Neural progenitor cell (in vitro differentiated cells): Measurements from ENCODE around the gene IFI27.

Experiments
- EZH2 ChIP-seq: fragments of 200-600 bp; sonication (generic); IDR thresholded peaks from 2 replicates; pipeline ENCODE4 v1.6.1; 2017; ENCODE audit warnings: antibody characterized with exemption, mild to moderate bottlenecking, moderate library complexity
- EZH2phosphoT487 ChIP-seq: fragments of 200-600 bp; sonication (generic); IDR thresholded peaks from 2 replicates; pipeline ENCODE4 v1.6.1; 2017; ENCODE audit warnings: antibody characterized with exemption
- TF ChIP-seq, protein P1 (sequence below): fragments of 200-600 bp; sonication (generic); IDR thresholded peaks from 2 replicates; pipeline ENCODE4 v1.5.1; 2017; ENCODE audit warnings: antibody characterized with exemption, mild to moderate bottlenecking

- TF ChIP-seq, protein P1, sequence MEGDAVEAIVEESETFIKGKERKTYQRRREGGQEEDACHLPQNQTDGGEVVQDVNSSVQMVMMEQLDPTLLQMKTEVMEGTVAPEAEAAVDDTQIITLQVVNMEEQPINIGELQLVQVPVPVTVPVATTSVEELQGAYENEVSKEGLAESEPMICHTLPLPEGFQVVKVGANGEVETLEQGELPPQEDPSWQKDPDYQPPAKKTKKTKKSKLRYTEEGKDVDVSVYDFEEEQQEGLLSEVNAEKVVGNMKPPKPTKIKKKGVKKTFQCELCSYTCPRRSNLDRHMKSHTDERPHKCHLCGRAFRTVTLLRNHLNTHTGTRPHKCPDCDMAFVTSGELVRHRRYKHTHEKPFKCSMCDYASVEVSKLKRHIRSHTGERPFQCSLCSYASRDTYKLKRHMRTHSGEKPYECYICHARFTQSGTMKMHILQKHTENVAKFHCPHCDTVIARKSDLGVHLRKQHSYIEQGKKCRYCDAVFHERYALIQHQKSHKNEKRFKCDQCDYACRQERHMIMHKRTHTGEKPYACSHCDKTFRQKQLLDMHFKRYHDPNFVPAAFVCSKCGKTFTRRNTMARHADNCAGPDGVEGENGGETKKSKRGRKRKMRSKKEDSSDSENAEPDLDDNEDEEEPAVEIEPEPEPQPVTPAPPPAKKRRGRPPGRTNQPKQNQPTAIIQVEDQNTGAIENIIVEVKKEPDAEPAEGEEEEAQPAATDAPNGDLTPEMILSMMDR: no peak
- TF ChIP-seq EZH2phosphoT487 (no peak), EZH2 (no peak)
Measured at GRCh38 chr14:94089479-94089878, 21.1 kb upstream of the IFI27 start.
